Neural cell (in vitro differentiated cells): ENCODE data around the gene NHEJ1. TPM values are rescaled to one million over a fixed set of nuclear protein-coding genes. Genes with fewer than 3 reads are reported as not detected.

Source experiments
- H2AFZ ChIP-seq: fragments of 200-600, 300-800 bp; sonication (generic), shearing (Covaris generic); 2 replicates; pipeline ENCODE4 v1.6.0; 2014; ENCODE audit warnings: low read depth, mild to moderate bottlenecking, antibody characterized with exemption, low read length, moderate library complexity
- H3F3A ChIP-seq: fragments of 200-600 bp; shearing (Covaris generic); 2 replicates; pipeline ENCODE4 v1.6.1; 2016; ENCODE audit warnings: mild to moderate bottlenecking, moderate library complexity, mixed read lengths, antibody characterized with exemption, low read length; ENCODE audit not compliant: insufficient read depth, poor library complexity, severe bottlenecking
- H3K27ac ChIP-seq: fragments of 200-600, 300-800 bp; sonication (generic), shearing (Covaris generic); 2 replicates; pipeline ENCODE4 v1.5.1; 2014; ENCODE audit warnings: mild to moderate bottlenecking, low read length, moderate library complexity
- H3K27me3 ChIP-seq: fragments of 300-800, 200-600 bp; sonication (generic), shearing (Covaris generic); 2 replicates; pipeline ENCODE4 v1.6.0; 2014; ENCODE audit warnings: mild to moderate bottlenecking, low read depth, low read length, moderate library complexity; ENCODE audit not compliant: insufficient read depth
- H3K36me3 ChIP-seq: fragments of 300-800, 200-600 bp; sonication (generic), shearing (Covaris generic); 2 replicates; pipeline ENCODE4 v1.5.1; 2014; ENCODE audit warnings: mild to moderate bottlenecking, antibody characterized with exemption, low read length, moderate library complexity; ENCODE audit not compliant: insufficient read depth
- H3K4me2 ChIP-seq: fragments of 300-800, 200-600 bp; sonication (generic), shearing (Covaris generic); 2 replicates; pipeline ENCODE4 v1.6.0; 2014; ENCODE audit warnings: mild to moderate bottlenecking, low read length
- H3K4me3 ChIP-seq: fragments of 300-800, 200-600 bp; sonication (generic), shearing (Covaris generic); 2 replicates; pipeline ENCODE4 v1.5.1; 2014; ENCODE audit warnings: mild to moderate bottlenecking, low read length, moderate library complexity
- H3K79me2 ChIP-seq: fragments of 200-600 bp; shearing (Covaris generic); replicated peaks from 2 replicates; pipeline ENCODE4 v1.6.0; 2014; ENCODE audit warnings: mild to moderate bottlenecking, low read length, moderate library complexity; ENCODE audit not compliant: insufficient read depth
- H3K9ac ChIP-seq: fragments of 300-800, 200-600 bp; sonication (generic), shearing (Covaris generic); 2 replicates; pipeline ENCODE4 v1.6.1; 2016; ENCODE audit warnings: mild to moderate bottlenecking, low read length, mixed read lengths
- H3K9me2 ChIP-seq: fragments of 200-600 bp; shearing (Covaris generic); 2 replicates; pipeline ENCODE4 v1.6.1; 2016; ENCODE audit warnings: mild to moderate bottlenecking, low read length, mixed read lengths; ENCODE audit not compliant: insufficient read depth
- H3K9me3 ChIP-seq: fragments of 200-600, 300-800 bp; sonication (generic), shearing (Covaris generic); 2 replicates; pipeline ENCODE4 v1.6.1; 2016; ENCODE audit warnings: mild to moderate bottlenecking, mixed run types, low read length, moderate library complexity, mixed read lengths
- H4K20me1 ChIP-seq: fragments of 200-600 bp; shearing (Covaris generic); 2 replicates; pipeline ENCODE4 v1.6.1; 2016; ENCODE audit warnings: mild to moderate bottlenecking, mixed run types; ENCODE audit not compliant: insufficient read depth
- EP300 ChIP-seq: fragments of 450-650 bp; conservative IDR thresholded peaks from 2 replicates; pipeline ENCODE4 v1.6.1; 2014; ENCODE audit warnings: antibody characterized with exemption, mild to moderate bottlenecking, moderate library complexity; ENCODE audit not compliant: poor library complexity, severe bottlenecking
- EZH2 ChIP-seq: fragments of 200-600, 300-800 bp; shearing (Covaris generic), sonication (generic); IDR thresholded peaks from 2 replicates; pipeline ENCODE4 v1.6.1; 2014; ENCODE audit warnings: antibody characterized with exemption, low read length, borderline replicate concordance, mild to moderate bottlenecking; ENCODE audit not compliant: insufficient read depth, poor library complexity, severe bottlenecking
- MXI1 ChIP-seq: fragments of 450-650 bp; conservative IDR thresholded peaks from 2 replicates; pipeline ENCODE4 v1.6.1; 2014; ENCODE audit warnings: antibody characterized with exemption, mild to moderate bottlenecking; ENCODE audit not compliant: poor library complexity, severe bottlenecking
- POLR2AphosphoS5 ChIP-seq: IDR thresholded peaks from 2 replicates; pipeline ENCODE4 v1.6.1; 2012
- RAD21 ChIP-seq: fragments of 450-650 bp; conservative IDR thresholded peaks from 2 replicates; pipeline ENCODE4 v1.6.1; 2014; ENCODE audit warnings: antibody characterized with exemption, mild to moderate bottlenecking, moderate library complexity
- SMC3 ChIP-seq: fragments of 450-650 bp; conservative IDR thresholded peaks from 2 replicates; pipeline ENCODE4 v1.6.1; 2014; ENCODE audit warnings: antibody characterized with exemption, mild to moderate bottlenecking, moderate library complexity; ENCODE audit not compliant: poor library complexity
- TAF1 ChIP-seq: IDR thresholded peaks from 2 replicates; pipeline ENCODE4 v1.6.1; 2012; ENCODE audit warnings: low read depth
- polyA plus RNA-seq: library from polyadenylated mRNA; depleted of rRNA; stranded (reverse); fragments of >200 nt; gene quantifications from 2 replicates; pipeline ENCODE4 v1.2.3, GENCODE V29; 2014
- TF ChIP-seq, protein P1 (sequence below): IDR thresholded peaks from 2 replicates; pipeline ENCODE4 v1.6.1; 2012; ENCODE audit warnings: borderline replicate concordance
- TF ChIP-seq, protein P2 (sequence below): fragments of 450-650 bp; IDR thresholded peaks from 2 replicates; pipeline ENCODE4 v1.5.1; 2014; ENCODE audit warnings: antibody characterized with exemption, mild to moderate bottlenecking, moderate library complexity; ENCODE audit not compliant: poor library complexity, severe bottlenecking

The NHEJ1 gene
- polyA plus RNA-seq, 1 donor from 2014 or later: 12.7 TPM

DNA sequence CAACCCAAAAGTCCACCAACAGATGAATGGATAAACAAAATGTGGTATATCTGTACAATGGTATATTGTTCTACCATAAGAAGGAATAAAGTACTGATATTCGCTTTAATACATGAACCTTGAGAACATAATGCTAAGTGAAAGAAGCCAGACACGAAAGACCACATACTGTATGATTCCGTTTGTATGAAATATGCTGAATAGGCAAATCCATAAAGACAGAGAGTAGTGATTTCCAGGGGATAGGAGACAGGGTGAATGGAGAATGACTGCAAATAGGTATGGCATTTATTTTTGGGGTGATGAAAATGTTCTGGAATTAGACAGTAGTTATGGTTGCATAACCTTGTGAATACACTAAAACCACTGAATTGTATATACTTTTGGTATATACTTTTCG is 71.3 kb downstream of the NHEJ1 start:
- Histone ChIP-seq H3K4me2 (no peak overlapping the region), H3K9ac (no peak overlapping the region), H3K27ac (no peak overlapping the region), H3K9me2 (no peaks in the 10 kb centered on the region), H3F3A (no peaks in the 10 kb centered on the region), H4K20me1 (no peaks in the 10 kb centered on the region), H3K4me3 (no peak overlapping the region), H2AFZ (no peak overlapping the region), H3K79me2 (no peaks in the 10 kb centered on the region), H3K27me3 (no peaks in the 10 kb centered on the region), H3K9me3 (no peaks in the 10 kb centered on the region), H3K36me3 (no peaks in the 10 kb centered on the region)
- TF ChIP-seq, protein P1, sequence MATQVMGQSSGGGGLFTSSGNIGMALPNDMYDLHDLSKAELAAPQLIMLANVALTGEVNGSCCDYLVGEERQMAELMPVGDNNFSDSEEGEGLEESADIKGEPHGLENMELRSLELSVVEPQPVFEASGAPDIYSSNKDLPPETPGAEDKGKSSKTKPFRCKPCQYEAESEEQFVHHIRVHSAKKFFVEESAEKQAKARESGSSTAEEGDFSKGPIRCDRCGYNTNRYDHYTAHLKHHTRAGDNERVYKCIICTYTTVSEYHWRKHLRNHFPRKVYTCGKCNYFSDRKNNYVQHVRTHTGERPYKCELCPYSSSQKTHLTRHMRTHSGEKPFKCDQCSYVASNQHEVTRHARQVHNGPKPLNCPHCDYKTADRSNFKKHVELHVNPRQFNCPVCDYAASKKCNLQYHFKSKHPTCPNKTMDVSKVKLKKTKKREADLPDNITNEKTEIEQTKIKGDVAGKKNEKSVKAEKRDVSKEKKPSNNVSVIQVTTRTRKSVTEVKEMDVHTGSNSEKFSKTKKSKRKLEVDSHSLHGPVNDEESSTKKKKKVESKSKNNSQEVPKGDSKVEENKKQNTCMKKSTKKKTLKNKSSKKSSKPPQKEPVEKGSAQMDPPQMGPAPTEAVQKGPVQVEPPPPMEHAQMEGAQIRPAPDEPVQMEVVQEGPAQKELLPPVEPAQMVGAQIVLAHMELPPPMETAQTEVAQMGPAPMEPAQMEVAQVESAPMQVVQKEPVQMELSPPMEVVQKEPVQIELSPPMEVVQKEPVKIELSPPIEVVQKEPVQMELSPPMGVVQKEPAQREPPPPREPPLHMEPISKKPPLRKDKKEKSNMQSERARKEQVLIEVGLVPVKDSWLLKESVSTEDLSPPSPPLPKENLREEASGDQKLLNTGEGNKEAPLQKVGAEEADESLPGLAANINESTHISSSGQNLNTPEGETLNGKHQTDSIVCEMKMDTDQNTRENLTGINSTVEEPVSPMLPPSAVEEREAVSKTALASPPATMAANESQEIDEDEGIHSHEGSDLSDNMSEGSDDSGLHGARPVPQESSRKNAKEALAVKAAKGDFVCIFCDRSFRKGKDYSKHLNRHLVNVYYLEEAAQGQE: no peak
- TF ChIP-seq, protein P2, sequence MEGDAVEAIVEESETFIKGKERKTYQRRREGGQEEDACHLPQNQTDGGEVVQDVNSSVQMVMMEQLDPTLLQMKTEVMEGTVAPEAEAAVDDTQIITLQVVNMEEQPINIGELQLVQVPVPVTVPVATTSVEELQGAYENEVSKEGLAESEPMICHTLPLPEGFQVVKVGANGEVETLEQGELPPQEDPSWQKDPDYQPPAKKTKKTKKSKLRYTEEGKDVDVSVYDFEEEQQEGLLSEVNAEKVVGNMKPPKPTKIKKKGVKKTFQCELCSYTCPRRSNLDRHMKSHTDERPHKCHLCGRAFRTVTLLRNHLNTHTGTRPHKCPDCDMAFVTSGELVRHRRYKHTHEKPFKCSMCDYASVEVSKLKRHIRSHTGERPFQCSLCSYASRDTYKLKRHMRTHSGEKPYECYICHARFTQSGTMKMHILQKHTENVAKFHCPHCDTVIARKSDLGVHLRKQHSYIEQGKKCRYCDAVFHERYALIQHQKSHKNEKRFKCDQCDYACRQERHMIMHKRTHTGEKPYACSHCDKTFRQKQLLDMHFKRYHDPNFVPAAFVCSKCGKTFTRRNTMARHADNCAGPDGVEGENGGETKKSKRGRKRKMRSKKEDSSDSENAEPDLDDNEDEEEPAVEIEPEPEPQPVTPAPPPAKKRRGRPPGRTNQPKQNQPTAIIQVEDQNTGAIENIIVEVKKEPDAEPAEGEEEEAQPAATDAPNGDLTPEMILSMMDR: no peak
- no peak for TF ChIP-seq POLR2AphosphoS5
- no peak for TF ChIP-seq RAD21
- no peak for TF ChIP-seq MXI1
- no peak for TF ChIP-seq TAF1
- no peak for TF ChIP-seq SMC3
- TF ChIP-seq EP300: no peak
- no peak for TF ChIP-seq EZH2

DNA sequence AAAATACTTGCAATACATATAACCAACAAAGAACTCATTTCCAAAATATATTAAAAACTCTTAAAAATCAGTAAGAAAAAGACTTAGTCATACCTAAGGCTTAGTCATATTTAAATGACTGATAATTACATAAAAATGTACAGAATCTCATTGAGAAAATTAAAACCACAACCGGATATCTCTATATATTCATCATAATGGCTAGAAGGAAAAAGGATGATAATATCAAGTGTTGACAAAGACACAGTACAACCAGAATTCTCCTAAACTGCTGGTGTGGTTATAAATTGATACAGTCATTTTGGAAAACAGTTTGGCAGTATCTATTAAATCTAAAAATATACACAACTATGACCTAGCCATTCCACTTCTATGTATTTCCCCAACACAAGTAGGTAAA is 72.8 kb downstream of the NHEJ1 start:
- no peaks in the 10 kb centered on the region for H3K9me3 ChIP-seq

DNA sequence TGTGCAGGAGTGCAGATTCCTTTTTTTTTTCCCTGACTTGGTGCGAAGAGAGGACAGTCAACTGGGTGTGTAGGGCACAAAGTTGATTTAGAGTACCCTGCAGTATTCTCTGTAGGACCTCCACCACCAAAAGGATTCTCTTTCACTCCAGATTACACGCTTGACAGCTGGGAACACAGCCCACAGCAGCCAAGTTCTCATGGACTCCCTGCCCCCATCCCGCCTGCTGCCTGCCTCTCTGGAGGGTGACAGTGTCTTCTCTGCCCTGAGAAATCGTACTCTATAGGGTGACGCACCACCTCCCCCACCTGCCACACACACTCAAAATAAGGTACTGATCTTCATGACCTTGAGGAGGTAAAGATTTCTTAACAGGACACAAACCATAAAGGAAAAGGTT is 73.3 kb downstream of the NHEJ1 start:
- no peak overlapping the region for H2AFZ ChIP-seq
- H4K20me1 ChIP-seq: no peaks in the 10 kb centered on the region
- no peak overlapping the region for H3K9ac ChIP-seq
- H3K4me2 ChIP-seq: no peak overlapping the region
- TF ChIP-seq SMC3: no peak
- TF ChIP-seq RAD21: no peak
- TF ChIP-seq, protein P1: no peak
- TF ChIP-seq, protein P2: no peak
- TF ChIP-seq TAF1: no peak
- no peak for TF ChIP-seq EP300
- no peak for TF ChIP-seq POLR2AphosphoS5
- no peak for TF ChIP-seq EZH2
- TF ChIP-seq MXI1: no peak
- H3K9me3 ChIP-seq: no peaks in the 10 kb centered on the region
- no peaks in the 10 kb centered on the region for H3K27me3 ChIP-seq
- no peaks in the 10 kb centered on the region for H3K36me3 ChIP-seq
- H3K9me2 ChIP-seq: no peaks in the 10 kb centered on the region
- no peaks in the 10 kb centered on the region for H3K79me2 ChIP-seq
- H3K4me3 ChIP-seq: no peak overlapping the region
- no peak overlapping the region for H3K27ac ChIP-seq
- no peaks in the 10 kb centered on the region for H3F3A ChIP-seq

More for the DNA sequence above, 72.8 kb downstream of the NHEJ1 start:
- H2AFZ ChIP-seq: no peak overlapping the region
- no peak overlapping the region for H3K9ac ChIP-seq
- H3K4me3 ChIP-seq: no peak overlapping the region
- TF ChIP-seq SMC3: no peak
- H3K27me3 ChIP-seq: no peaks in the 10 kb centered on the region
- H3K36me3 ChIP-seq: no peaks in the 10 kb centered on the region
- H3F3A ChIP-seq: no peaks in the 10 kb centered on the region
- no peaks in the 10 kb centered on the region for H4K20me1 ChIP-seq
- H3K79me2 ChIP-seq: no peaks in the 10 kb centered on the region
- H3K27ac ChIP-seq: no peak overlapping the region
- no peak overlapping the region for H3K4me2 ChIP-seq
- H3K9me2 ChIP-seq: no peaks in the 10 kb centered on the region
